Measurements from ENCODE around the gene DYSF.

The DYSF gene

GRCh38 chr2:71548646-71549425 lies 95.5 kb downstream of the DYSF start (continued):
- TF ChIP-seq IKZF3 (tag by site-specific recombination; IDR thresholded peaks at IDR 0.05) (no peak), ZNF302 (tag by site-specific recombination; IDR thresholded peaks at IDR 0.05; ENCODE audit: low read depth) (no peak), TRIM28 (IDR thresholded peaks at IDR 0.05; ENCODE audit: borderline replicate concordance, low read length) (no peak), ZNF311 (tag by site-specific recombination; IDR thresholded peaks at IDR 0.05; ENCODE audit: borderline replicate concordance) (no peak), ZSCAN18 (tag by site-specific recombination; IDR thresholded peaks at IDR 0.05) (no peak), ZNF677 (tag by site-specific recombination; IDR thresholded peaks at IDR 0.05) (no peak), WT1 (tag by site-specific recombination; IDR thresholded peaks at IDR 0.05) (no peak), KLF9 (tag by site-specific recombination; IDR thresholded peaks at IDR 0.05; ENCODE audit: low read depth) (no peak), ZNF202 (tag by site-specific recombination; IDR thresholded peaks at IDR 0.05; ENCODE audit: borderline replicate concordance) (no peak), ZBTB26 (tag by site-specific recombination; optimal IDR thresholded peaks at IDR 0.05) (peak; percentile 20), ZNF18 (tag by site-specific recombination; IDR thresholded peaks at IDR 0.05) (no peak), ZBTB8A (tag by site-specific recombination; IDR thresholded peaks at IDR 0.05) (no peak), ZNF112 (tag by site-specific recombination; IDR thresholded peaks at IDR 0.05) (no peak), TCF7L2 (IDR thresholded peaks at IDR 0.05; ENCODE audit: borderline replicate concordance, low read depth, low read length) (no peak), ZNF707 (tag by site-specific recombination; IDR thresholded peaks at IDR 0.05) (no peak), ZNF155 (tag by site-specific recombination; IDR thresholded peaks at IDR 0.05) (no peak), OVOL3 (tag by site-specific recombination; IDR thresholded peaks at IDR 0.05) (no peak), ZNF239 (tag by site-specific recombination; IDR thresholded peaks at IDR 0.05) (no peak), ZNF175 (tag by site-specific recombination; IDR thresholded peaks at IDR 0.05) (no peak), KLF8 (tag by site-specific recombination; IDR thresholded peaks at IDR 0.05) (0 out of 2 replicates have a peak, but pooled peaks have one; percentile 19), ZNF391 (tag by site-specific recombination; IDR thresholded peaks at IDR 0.05; ENCODE audit: borderline replicate concordance, low read depth) (no peak), ZXDB (tag by site-specific recombination; IDR thresholded peaks at IDR 0.05) (0 out of 2 replicates have a peak, but pooled peaks have one; percentile 15), ZNF121 (tag by site-specific recombination; IDR thresholded peaks at IDR 0.05) (no peak), SP2 (tag by site-specific recombination; IDR thresholded peaks at IDR 0.05) (no peak), RBAK (tag by site-specific recombination; IDR thresholded peaks at IDR 0.05) (no peak), ZNF571 (tag by site-specific recombination; IDR thresholded peaks at IDR 0.05) (no peak)
- TF ChIP-seq, protein P1, sequence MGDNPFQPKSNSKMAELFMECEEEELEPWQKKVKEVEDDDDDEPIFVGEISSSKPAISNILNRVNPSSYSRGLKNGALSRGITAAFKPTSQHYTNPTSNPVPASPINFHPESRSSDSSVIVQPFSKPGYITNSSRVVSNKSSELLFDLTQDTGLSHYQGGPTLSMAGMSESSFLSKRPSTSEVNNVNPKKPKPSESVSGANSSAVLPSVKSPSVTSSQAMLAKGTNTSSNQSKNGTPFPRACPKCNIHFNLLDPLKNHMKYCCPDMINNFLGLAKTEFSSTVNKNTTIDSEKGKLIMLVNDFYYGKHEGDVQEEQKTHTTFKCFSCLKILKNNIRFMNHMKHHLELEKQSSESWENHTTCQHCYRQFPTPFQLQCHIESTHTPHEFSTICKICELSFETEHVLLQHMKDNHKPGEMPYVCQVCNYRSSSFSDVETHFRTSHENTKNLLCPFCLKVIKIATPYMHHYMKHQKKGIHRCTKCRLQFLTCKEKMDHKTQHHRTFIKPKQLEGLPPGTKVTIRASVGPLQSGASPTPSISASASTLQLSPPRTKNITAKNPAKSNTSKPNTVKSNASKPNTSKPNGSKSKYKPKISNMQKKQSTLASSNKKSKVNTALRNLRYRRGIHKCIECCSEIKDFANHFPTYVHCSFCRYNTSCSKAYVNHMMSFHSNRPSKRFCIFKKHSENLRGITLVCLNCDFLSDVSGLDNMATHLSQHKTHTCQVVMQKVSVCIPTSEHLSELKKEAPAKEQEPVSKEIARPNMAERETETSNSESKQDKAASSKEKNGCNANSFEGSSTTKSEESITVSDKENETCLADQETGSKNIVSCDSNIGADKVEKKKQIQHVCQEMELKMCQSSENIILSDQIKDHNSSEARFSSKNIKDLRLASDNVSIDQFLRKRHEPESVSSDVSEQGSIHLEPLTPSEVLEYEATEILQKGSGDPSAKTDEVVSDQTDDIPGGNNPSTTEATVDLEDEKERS (tag by site-specific recombination; IDR thresholded peaks at IDR 0.05): peak; percentile 94
- TF ChIP-seq, protein P2, sequence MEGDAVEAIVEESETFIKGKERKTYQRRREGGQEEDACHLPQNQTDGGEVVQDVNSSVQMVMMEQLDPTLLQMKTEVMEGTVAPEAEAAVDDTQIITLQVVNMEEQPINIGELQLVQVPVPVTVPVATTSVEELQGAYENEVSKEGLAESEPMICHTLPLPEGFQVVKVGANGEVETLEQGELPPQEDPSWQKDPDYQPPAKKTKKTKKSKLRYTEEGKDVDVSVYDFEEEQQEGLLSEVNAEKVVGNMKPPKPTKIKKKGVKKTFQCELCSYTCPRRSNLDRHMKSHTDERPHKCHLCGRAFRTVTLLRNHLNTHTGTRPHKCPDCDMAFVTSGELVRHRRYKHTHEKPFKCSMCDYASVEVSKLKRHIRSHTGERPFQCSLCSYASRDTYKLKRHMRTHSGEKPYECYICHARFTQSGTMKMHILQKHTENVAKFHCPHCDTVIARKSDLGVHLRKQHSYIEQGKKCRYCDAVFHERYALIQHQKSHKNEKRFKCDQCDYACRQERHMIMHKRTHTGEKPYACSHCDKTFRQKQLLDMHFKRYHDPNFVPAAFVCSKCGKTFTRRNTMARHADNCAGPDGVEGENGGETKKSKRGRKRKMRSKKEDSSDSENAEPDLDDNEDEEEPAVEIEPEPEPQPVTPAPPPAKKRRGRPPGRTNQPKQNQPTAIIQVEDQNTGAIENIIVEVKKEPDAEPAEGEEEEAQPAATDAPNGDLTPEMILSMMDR (tag by site-specific recombination; IDR thresholded peaks at IDR 0.05): peak; percentile 79
- TF ChIP-seq, protein P3, sequence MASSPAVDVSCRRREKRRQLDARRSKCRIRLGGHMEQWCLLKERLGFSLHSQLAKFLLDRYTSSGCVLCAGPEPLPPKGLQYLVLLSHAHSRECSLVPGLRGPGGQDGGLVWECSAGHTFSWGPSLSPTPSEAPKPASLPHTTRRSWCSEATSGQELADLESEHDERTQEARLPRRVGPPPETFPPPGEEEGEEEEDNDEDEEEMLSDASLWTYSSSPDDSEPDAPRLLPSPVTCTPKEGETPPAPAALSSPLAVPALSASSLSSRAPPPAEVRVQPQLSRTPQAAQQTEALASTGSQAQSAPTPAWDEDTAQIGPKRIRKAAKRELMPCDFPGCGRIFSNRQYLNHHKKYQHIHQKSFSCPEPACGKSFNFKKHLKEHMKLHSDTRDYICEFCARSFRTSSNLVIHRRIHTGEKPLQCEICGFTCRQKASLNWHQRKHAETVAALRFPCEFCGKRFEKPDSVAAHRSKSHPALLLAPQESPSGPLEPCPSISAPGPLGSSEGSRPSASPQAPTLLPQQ (tag by site-specific recombination; IDR thresholded peaks at IDR 0.05): no peak

Data from HEK293 (cell line).